PFSK-1 (cell line): ENCODE results near the gene RANBP17.

Source experiments
- FOXP2 ChIP-seq: optimal IDR thresholded peaks from 2 replicates; pipeline ENCODE3; 2011; ENCODE audit warnings: borderline replicate concordance, control low read depth, inconsistent platforms; ENCODE audit not compliant: insufficient read depth; ENCODE audit errors: extremely low read length, extremely low read depth
- POLR2AphosphoS5 ChIP-seq: IDR thresholded peaks from 2 replicates; pipeline ENCODE4 v1.6.1; 2012; ENCODE audit warnings: low read depth, mild to moderate bottlenecking, control low read depth, low read length, moderate library complexity
- SIN3A ChIP-seq: IDR thresholded peaks from 2 replicates; pipeline ENCODE4 v1.6.1; 2012; ENCODE audit warnings: mild to moderate bottlenecking, low read length, moderate library complexity, borderline replicate concordance; ENCODE audit not compliant: insufficient read depth
- TAF1 ChIP-seq: IDR thresholded peaks from 2 replicates; pipeline ENCODE4 v1.6.1; 2012; ENCODE audit warnings: low read length, control low read depth, borderline replicate concordance; ENCODE audit not compliant: insufficient read depth
- TF ChIP-seq, protein P1 (sequence below), 2 experiments: IDR thresholded peaks; 2 replicates each; pipeline versions ENCODE4 v1.6.1 to v1.8.0; 2011 to 2012; ENCODE audit warnings: low read depth in 2 of 2, low read length in 2 of 2, control low read depth in 1 of 2, inconsistent platforms in 1 of 2, mild to moderate bottlenecking in 1 of 2, moderate library complexity in 1 of 2; ENCODE audit not compliant: insufficient read depth in 1 of 2

Gene RANBP17

DNA sequence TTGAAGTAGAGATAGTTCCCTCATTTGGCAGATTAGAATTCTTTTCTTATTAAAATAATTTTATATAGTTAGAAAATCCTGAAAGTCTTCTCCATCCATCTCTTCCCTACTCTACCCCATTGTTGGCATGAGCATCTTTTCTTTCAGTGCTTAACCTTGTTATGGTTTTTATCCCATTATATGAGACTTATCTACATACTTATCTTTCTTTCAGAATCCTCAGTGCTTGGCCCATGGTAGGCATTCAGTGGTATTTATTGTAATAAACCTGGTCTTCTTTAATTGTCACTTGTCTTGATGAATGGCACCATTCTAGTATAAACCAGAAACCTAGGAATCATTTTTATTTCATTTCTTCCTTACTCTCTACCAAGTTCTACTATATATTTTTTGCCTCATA lies 277.4 kb downstream of the RANBP17 start:
- no peak for TF ChIP-seq SIN3A
- TF ChIP-seq, protein P1, sequence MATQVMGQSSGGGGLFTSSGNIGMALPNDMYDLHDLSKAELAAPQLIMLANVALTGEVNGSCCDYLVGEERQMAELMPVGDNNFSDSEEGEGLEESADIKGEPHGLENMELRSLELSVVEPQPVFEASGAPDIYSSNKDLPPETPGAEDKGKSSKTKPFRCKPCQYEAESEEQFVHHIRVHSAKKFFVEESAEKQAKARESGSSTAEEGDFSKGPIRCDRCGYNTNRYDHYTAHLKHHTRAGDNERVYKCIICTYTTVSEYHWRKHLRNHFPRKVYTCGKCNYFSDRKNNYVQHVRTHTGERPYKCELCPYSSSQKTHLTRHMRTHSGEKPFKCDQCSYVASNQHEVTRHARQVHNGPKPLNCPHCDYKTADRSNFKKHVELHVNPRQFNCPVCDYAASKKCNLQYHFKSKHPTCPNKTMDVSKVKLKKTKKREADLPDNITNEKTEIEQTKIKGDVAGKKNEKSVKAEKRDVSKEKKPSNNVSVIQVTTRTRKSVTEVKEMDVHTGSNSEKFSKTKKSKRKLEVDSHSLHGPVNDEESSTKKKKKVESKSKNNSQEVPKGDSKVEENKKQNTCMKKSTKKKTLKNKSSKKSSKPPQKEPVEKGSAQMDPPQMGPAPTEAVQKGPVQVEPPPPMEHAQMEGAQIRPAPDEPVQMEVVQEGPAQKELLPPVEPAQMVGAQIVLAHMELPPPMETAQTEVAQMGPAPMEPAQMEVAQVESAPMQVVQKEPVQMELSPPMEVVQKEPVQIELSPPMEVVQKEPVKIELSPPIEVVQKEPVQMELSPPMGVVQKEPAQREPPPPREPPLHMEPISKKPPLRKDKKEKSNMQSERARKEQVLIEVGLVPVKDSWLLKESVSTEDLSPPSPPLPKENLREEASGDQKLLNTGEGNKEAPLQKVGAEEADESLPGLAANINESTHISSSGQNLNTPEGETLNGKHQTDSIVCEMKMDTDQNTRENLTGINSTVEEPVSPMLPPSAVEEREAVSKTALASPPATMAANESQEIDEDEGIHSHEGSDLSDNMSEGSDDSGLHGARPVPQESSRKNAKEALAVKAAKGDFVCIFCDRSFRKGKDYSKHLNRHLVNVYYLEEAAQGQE (IDR thresholded peaks at IDR 0.05; ENCODE audit: insufficient read depth in 1 of 2, low read depth in 2 of 2, low read length in 2 of 2): no peak
- TF ChIP-seq FOXP2: no peak
- no peak for TF ChIP-seq TAF1
- TF ChIP-seq POLR2AphosphoS5: no peak

- TF ChIP-seq, protein P1 (IDR thresholded peaks at IDR 0.05; ENCODE audit: insufficient read depth in 1 of 2, low read depth in 2 of 2, low read length in 2 of 2): no peak
- TF ChIP-seq POLR2AphosphoS5 (no peak), TAF1 (no peak), SIN3A (no peak), FOXP2 (no peak)
Measured at GRCh38 chr5:171142617-171143016, 280.8 kb downstream of the RANBP17 start.

- TF ChIP-seq FOXP2: no peak
- no peak for TF ChIP-seq POLR2AphosphoS5
- no peak for TF ChIP-seq TAF1
Measured at GRCh38 chr5:171143171-171143570, 281.4 kb downstream of the RANBP17 start.

DNA sequence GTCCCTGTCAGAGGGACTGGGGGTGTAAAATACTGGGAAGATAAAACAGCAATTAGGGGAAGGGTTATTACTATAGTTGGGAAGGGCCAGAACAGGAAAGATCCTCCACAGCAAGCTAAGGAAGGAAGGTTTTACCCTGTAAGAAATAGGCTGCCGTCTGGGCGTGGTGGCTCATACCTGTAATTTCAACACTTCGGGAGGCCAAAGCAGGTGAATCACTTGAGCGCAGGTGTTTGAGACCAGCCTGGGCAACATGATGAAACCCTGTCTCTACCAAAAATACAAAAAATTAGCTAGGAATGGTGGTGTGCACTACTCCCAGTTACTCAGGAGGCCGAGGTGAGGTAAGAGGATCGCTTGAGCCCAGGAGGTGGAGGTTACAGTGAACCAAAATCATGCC lies 282.1 kb downstream of the RANBP17 start:
- no peak for TF ChIP-seq TAF1
- TF ChIP-seq POLR2AphosphoS5: no peak
- TF ChIP-seq FOXP2: no peak
- TF ChIP-seq, protein P1 (IDR thresholded peaks at IDR 0.05; ENCODE audit: insufficient read depth in 1 of 2, low read depth in 2 of 2, low read length in 2 of 2): no peak
- no peak for TF ChIP-seq SIN3A

DNA sequence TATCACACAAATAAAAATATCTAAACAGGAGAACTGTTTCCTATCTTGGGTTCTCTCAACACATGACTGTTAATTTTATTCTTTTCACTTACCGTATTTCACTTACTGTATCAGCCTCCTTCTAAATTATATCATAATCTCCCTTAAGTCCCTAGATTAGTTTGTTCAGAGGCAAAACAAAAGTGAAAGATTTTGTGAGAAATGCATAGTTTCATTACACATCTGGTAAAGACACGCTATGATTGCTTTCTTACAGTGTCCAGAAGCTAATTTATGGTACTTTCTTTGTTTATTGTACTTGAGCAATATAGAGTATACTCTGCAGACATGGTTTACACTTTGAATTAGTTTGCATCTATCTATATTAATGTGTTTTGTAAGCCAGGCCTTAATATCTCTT lies 287.5 kb downstream of the RANBP17 start:
- TF ChIP-seq, protein P1 (IDR thresholded peaks at IDR 0.05; ENCODE audit: insufficient read depth in 1 of 2, low read depth in 2 of 2, low read length in 2 of 2): no peak
- TF ChIP-seq TAF1 (no peak), POLR2AphosphoS5 (no peak), SIN3A (no peak), FOXP2 (no peak)
